Smooth muscle cell (in vitro differentiated cells): ENCODE data around the gene SIGLEC12. TPM values are rescaled to one million over a fixed set of nuclear protein-coding genes. Genes with fewer than 3 reads are reported as not detected.

Experiments used
- DNase-seq: peaks from one replicate; lab custom pipeline; 2025; ENCODE audit not compliant: unreplicated experiment; lab: John Stamatoyannopoulos, UW
- H2AFZ ChIP-seq: fragments of 200-600 bp; sonication (generic); 2 replicates; pipeline ENCODE4 v1.6.0; 2016; ENCODE audit warnings: antibody characterized with exemption, low read depth, mild to moderate bottlenecking
- H3F3A ChIP-seq: fragments of 200-600 bp; sonication (generic); 2 replicates; pipeline ENCODE4 v1.6.0; 2017; ENCODE audit warnings: antibody characterized with exemption, low read depth
- H3K27ac ChIP-seq: fragments of 200-600 bp; sonication (generic); 2 replicates; pipeline ENCODE4 v1.5.1; 2016; ENCODE audit warnings: low read depth, mild to moderate bottlenecking
- H3K27me3 ChIP-seq: fragments of 200-600 bp; sonication (generic); 2 replicates; pipeline ENCODE4 v1.6.1; 2016; ENCODE audit warnings: low read depth, mild to moderate bottlenecking
- H3K36me3 ChIP-seq: fragments of 200-600 bp; sonication (generic); 2 replicates; pipeline ENCODE4 v1.5.1; 2016; ENCODE audit warnings: low read depth
- H3K4me1 ChIP-seq: fragments of 200-600 bp; sonication (generic); 2 replicates; pipeline ENCODE4 v1.5.1; 2016; ENCODE audit warnings: low read depth
- H3K4me2 ChIP-seq: fragments of 200-600 bp; sonication (generic); 2 replicates; pipeline ENCODE4 v1.6.0; 2016; ENCODE audit warnings: mild to moderate bottlenecking
- H3K4me3 ChIP-seq: fragments of 200-600 bp; sonication (generic); 2 replicates; pipeline ENCODE4 v1.5.1; 2016; ENCODE audit warnings: mild to moderate bottlenecking
- H3K79me2 ChIP-seq: fragments of 200-600 bp; sonication (generic); 2 replicates; pipeline ENCODE4 v1.6.0; 2016; ENCODE audit warnings: low read depth, mild to moderate bottlenecking
- H3K9ac ChIP-seq: fragments of 200-600 bp; sonication (generic); 2 replicates; pipeline ENCODE4 v1.6.0; 2016; ENCODE audit warnings: low read depth
- H3K9me3 ChIP-seq: fragments of 200-600 bp; sonication (generic); replicated peaks from 2 replicates; pipeline ENCODE4 v1.5.1; 2016; ENCODE audit warnings: low read depth
- H4K20me1 ChIP-seq: fragments of 200-600 bp; sonication (generic); 2 replicates; pipeline ENCODE4 v1.6.0; 2016; ENCODE audit warnings: low read depth
- WGBS: methylation state at CpG from one replicate; pipeline ENCODE4 v1.1.7; 2016; ENCODE audit warnings: low lambda C conversion rate; 5-methylcytosine and 5-hydroxymethylcytosine counted together
- polyA plus RNA-seq: library from polyadenylated mRNA; unstranded; fragments of >200 nt; fragmentation: Nextera tagmentation; extraction: Ambion mirVana; gene quantifications from 2 replicates; pipeline ENCODE4 v1.2.1, GENCODE V29; 2016
- total RNA-seq: library from RNA; depleted of rRNA; stranded (reverse); fragments of >200 nt; gene quantifications from 2 replicates; pipeline ENCODE4 v1.2.3, GENCODE V29; 2014
- TF ChIP-seq, protein P1 (sequence below): fragments of 200-600 bp; sonication (generic); IDR thresholded peaks from 2 replicates; pipeline ENCODE4 v1.5.1; 2017; ENCODE audit warnings: borderline replicate concordance, mild to moderate bottlenecking, antibody characterized with exemption; ENCODE audit not compliant: insufficient read depth, poor library complexity, severe bottlenecking

Gene SIGLEC12
- total and polyA plus RNA-seq, 2 experiments from 2014 or later: not detected

DNA sequence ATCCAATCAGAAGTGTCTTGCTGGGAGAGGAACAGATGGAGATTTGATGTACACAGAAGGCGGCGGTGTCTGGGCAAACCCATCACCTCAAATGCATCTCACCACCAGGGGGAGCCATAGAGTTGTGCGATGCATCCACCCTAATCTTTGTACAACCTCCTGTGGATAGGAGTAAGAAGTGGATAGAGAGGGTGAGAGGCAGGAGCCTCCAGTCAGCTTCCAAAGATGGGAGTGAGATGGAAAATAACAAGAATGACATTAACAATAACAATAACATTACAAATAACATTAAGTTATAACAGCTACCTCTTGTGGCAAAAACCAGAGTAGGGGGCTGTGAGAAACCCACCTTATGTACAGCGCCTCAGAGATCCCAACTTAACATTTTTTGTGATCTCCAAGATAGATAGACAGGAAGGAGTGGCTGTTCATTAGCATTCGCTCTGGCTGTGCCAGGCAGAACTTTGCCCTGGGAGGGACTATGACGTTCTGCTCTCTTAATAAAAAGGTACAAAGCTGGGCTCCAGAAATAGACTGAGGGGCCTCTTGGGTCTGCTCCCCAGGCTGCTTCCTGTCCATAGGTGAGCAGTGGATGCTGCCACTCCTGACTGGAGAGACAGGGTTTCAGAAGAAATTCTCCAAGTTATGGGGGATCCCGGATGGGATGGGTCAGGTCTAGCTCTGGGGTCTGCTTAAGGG lies 28.4 kb downstream of the SIGLEC12 start:
- no peaks in the 10 kb centered on the region for H3K79me2 ChIP-seq

DNA sequence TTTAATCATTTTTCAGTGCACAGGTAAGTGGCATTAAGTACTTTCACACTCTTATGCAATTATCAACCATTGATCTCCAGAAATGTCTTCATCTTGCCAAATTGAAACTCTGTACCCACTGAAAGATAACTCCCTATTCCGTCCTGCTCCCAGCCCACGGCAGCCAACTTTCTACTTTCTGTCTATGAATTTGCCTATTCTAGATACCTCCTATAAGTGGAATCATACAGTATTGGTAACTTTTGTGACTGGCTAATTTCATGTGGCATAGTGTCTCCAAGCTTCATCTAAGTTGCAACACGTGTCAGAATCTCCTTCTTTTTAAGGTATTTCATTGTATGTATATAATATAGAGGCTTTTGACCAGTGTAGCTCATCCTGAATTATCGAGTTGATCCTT lies 29.0 kb downstream of the SIGLEC12 start:
- Histone ChIP-seq H2AFZ (no peak overlapping the region), H3K4me1 (no peaks in the 10 kb centered on the region), H3K27ac (no peak overlapping the region), H3F3A (no peaks in the 10 kb centered on the region), H3K4me2 (no peak overlapping the region), H3K27me3 (no peaks in the 10 kb centered on the region), H3K9me3 (no peaks in the 10 kb centered on the region), H3K9ac (no peak overlapping the region), H4K20me1 (no peaks in the 10 kb centered on the region), H3K79me2 (no peaks in the 10 kb centered on the region), H3K36me3 (no peaks in the 10 kb centered on the region), H3K4me3 (no peak overlapping the region)
- TF ChIP-seq, protein P1, sequence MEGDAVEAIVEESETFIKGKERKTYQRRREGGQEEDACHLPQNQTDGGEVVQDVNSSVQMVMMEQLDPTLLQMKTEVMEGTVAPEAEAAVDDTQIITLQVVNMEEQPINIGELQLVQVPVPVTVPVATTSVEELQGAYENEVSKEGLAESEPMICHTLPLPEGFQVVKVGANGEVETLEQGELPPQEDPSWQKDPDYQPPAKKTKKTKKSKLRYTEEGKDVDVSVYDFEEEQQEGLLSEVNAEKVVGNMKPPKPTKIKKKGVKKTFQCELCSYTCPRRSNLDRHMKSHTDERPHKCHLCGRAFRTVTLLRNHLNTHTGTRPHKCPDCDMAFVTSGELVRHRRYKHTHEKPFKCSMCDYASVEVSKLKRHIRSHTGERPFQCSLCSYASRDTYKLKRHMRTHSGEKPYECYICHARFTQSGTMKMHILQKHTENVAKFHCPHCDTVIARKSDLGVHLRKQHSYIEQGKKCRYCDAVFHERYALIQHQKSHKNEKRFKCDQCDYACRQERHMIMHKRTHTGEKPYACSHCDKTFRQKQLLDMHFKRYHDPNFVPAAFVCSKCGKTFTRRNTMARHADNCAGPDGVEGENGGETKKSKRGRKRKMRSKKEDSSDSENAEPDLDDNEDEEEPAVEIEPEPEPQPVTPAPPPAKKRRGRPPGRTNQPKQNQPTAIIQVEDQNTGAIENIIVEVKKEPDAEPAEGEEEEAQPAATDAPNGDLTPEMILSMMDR: no peak
- DNase-seq: no peak
- 23% methylated on average over 4 of the region's 4 CpGs for WGBS

More for the DNA sequence above, 28.4 kb downstream of the SIGLEC12 start:
- Histone ChIP-seq H3K27ac (no peak overlapping the region), H3K4me3 (no peak overlapping the region), H3K9ac (no peak overlapping the region), H3K9me3 (no peaks in the 10 kb centered on the region), H3K4me1 (no peaks in the 10 kb centered on the region), H2AFZ (no peak overlapping the region), H3F3A (no peaks in the 10 kb centered on the region), H3K4me2 (no peak overlapping the region), H4K20me1 (no peaks in the 10 kb centered on the region), H3K27me3 (no peaks in the 10 kb centered on the region), H3K36me3 (no peaks in the 10 kb centered on the region)
- 46% methylated on average over 7 of the region's 7 CpGs for WGBS
- DNase-seq: peak; percentile 4
- TF ChIP-seq, protein P1: peak; percentile 60

DNA sequence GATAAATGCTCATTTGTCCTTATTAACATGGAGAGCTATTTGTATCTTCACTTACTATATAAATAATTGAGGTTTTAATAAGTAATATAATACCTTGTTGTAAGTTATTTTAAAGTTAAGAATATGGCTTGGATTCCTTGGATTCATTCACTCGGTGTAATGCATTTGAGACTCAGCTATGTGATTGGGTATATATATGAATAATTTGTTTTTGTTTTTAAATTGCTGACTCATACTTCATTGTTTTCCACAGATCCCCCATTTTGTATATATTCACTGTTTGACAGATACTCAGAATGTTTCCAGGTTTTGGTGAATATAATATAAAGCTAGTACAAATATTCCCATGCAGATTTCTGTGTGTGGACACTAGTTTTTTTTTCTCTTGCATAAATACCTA lies 30.1 kb downstream of the SIGLEC12 start:
- no peaks in the 10 kb centered on the region for H3K9me3 ChIP-seq
- no peaks in the 10 kb centered on the region for H3F3A ChIP-seq
- no peaks in the 10 kb centered on the region for H3K4me1 ChIP-seq
- H4K20me1 ChIP-seq: no peaks in the 10 kb centered on the region
- no peak overlapping the region for H3K27ac ChIP-seq
- no peak overlapping the region for H2AFZ ChIP-seq
- DNase-seq: no peak
- no peaks in the 10 kb centered on the region for H3K36me3 ChIP-seq
- no peaks in the 10 kb centered on the region for H3K79me2 ChIP-seq
- H3K27me3 ChIP-seq: no peaks in the 10 kb centered on the region
- no peak overlapping the region for H3K4me3 ChIP-seq
- WGBS: 92% methylated on average over 1 of the region's 1 CpG
- H3K9ac ChIP-seq: no peak overlapping the region
- TF ChIP-seq, protein P1: no peak
- no peak overlapping the region for H3K4me2 ChIP-seq

DNA sequence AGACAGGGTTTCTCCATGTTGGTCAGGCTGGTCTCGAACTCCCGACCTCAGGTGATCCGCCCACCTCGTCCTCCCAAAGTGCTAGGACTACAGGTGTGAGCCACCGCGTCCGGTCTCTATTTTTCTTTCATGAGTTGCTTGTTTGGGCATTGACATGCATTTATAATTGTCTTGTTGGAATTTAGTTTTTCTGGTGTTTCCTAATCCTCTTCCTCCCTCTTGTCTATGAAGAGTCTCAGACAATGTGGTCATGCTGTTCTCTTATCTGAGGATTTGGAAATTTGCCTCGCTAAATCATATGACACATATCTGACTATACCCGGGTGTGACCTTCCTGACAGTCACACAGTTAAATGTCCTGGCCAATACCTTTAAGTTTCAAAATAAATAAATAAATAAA lies 30.6 kb downstream of the SIGLEC12 start:
- DNase-seq: no peak
- Histone ChIP-seq H2AFZ (no peak overlapping the region), H3K27me3 (no peaks in the 10 kb centered on the region), H3K9me3 (no peaks in the 10 kb centered on the region), H3K4me2 (no peak overlapping the region), H3K27ac (no peak overlapping the region), H3K4me3 (no peak overlapping the region), H3K36me3 (no peaks in the 10 kb centered on the region), H3K79me2 (no peaks in the 10 kb centered on the region), H4K20me1 (no peaks in the 10 kb centered on the region), H3F3A (no peaks in the 10 kb centered on the region), H3K9ac (no peak overlapping the region), H3K4me1 (no peaks in the 10 kb centered on the region)
- 90% methylated on average over 9 of the region's 9 CpGs for WGBS
- TF ChIP-seq, protein P1: no peak
